CD4-positive, CD25-positive, alpha-beta regulatory T cell (primary cell): ENCODE data around the gene OXLD1. TPM values are rescaled to one million over a fixed set of nuclear protein-coding genes. Genes with fewer than 3 reads are reported as not detected.
A peak's percentile ranks its signal among the peaks of the same experiment; 100 is the strongest.

Source experiments
- ATAC-seq, 2 donors: fragments of 150-1000 bp; cut with Tn5 transposase; one replicate each; pipeline ENCODE4 v1.10.0; 2021; ENCODE audit warnings: low read depth in 2 of 2, moderate number of reproducible peaks in 2 of 2, moderate library complexity in 1 of 2
- DNase-seq, 3 donors: peaks; one replicate each; pipeline versions ENCODE4 v3.0.0 to v3.0.0-alpha.2; 2012 to 2022; ENCODE audit warnings: mixed read lengths in 1 of 3
- H3K27ac ChIP-seq: one replicate; pipeline ENCODE4 v1.7.0; 2013; ENCODE audit warnings: mild to moderate bottlenecking, low read length; ENCODE audit not compliant: insufficient read depth, poor library complexity, severe bottlenecking
- H3K27me3 ChIP-seq: one replicate; pipeline ENCODE4 v1.7.0; 2013; ENCODE audit warnings: low read length; ENCODE audit not compliant: control insufficient read depth, insufficient read depth
- H3K36me3 ChIP-seq: one replicate; pipeline ENCODE4 v1.7.0; 2013; ENCODE audit warnings: mild to moderate bottlenecking, low read length, moderate library complexity; ENCODE audit not compliant: control insufficient read depth, insufficient read depth
- H3K4me1 ChIP-seq: 2 replicates; pipeline ENCODE4 v1.7.0; 2013; ENCODE audit warnings: mild to moderate bottlenecking, low read length; ENCODE audit not compliant: insufficient read depth, control insufficient read depth, poor library complexity, severe bottlenecking
- H3K4me3 ChIP-seq: one replicate; pipeline ENCODE4 v1.7.0; 2013; ENCODE audit warnings: low read depth, mild to moderate bottlenecking, low read length, moderate library complexity
- H3K9me3 ChIP-seq, 2 experiments: 1 replicate in 1 of 2; 2 replicates in 1 of 2; pipeline ENCODE4 v1.7.0; 2013; ENCODE audit warnings: low read length in 2 of 2, mild to moderate bottlenecking in 1 of 2, moderate library complexity in 1 of 2; ENCODE audit not compliant: control insufficient read depth in 2 of 2
- H3K27ac Mint-ChIP-seq, 3 donors: one replicate each; pipeline ENCODE4 v1.8.0; 2020 to 2022; ENCODE audit warnings: mild to moderate bottlenecking in 3 of 3, mixed read lengths in 3 of 3, moderate library complexity in 2 of 3
- H3K27me3 Mint-ChIP-seq: one replicate; pipeline ENCODE4 v1.8.0; 2022; ENCODE audit warnings: mild to moderate bottlenecking, mixed read lengths
- H3K36me3 Mint-ChIP-seq: one replicate; pipeline ENCODE4 v1.8.0; 2020; ENCODE audit warnings: mixed read lengths
- H3K4me1 Mint-ChIP-seq, 4 donors: one replicate each; pipeline ENCODE4 v1.8.0; 2020 to 2022; ENCODE audit warnings: mixed read lengths in 4 of 4, mild to moderate bottlenecking in 1 of 4
- H3K4me3 Mint-ChIP-seq, 4 donors: one replicate each; pipeline ENCODE4 v1.8.0; 2020 to 2022; ENCODE audit warnings: mild to moderate bottlenecking in 4 of 4, mixed read lengths in 4 of 4, moderate library complexity in 3 of 4
- H3K9me3 Mint-ChIP-seq, 7 donors: one replicate each; pipeline ENCODE4 v1.8.0; 2020 to 2022; ENCODE audit warnings: mixed read lengths in 7 of 7, mild to moderate bottlenecking in 3 of 7, moderate library complexity in 2 of 7
- polyA plus RNA-seq, 4 donors: library from polyadenylated mRNA; unstranded; fragments of 300-500 nt; fragmentation: Illumina TruSeq; gene quantifications; one replicate each; pipeline ENCODE4 v1.2.3, GENCODE V29; 2021
- total RNA-seq: library from RNA; stranded (reverse); gene quantifications from one replicate; pipeline ENCODE4 v1.2.3, GENCODE V29; 2022

Gene OXLD1
- total and polyA plus RNA-seq, 5 donors from 2014 or later, result 37.7 to 108 (median 83.4) TPM

DNA sequence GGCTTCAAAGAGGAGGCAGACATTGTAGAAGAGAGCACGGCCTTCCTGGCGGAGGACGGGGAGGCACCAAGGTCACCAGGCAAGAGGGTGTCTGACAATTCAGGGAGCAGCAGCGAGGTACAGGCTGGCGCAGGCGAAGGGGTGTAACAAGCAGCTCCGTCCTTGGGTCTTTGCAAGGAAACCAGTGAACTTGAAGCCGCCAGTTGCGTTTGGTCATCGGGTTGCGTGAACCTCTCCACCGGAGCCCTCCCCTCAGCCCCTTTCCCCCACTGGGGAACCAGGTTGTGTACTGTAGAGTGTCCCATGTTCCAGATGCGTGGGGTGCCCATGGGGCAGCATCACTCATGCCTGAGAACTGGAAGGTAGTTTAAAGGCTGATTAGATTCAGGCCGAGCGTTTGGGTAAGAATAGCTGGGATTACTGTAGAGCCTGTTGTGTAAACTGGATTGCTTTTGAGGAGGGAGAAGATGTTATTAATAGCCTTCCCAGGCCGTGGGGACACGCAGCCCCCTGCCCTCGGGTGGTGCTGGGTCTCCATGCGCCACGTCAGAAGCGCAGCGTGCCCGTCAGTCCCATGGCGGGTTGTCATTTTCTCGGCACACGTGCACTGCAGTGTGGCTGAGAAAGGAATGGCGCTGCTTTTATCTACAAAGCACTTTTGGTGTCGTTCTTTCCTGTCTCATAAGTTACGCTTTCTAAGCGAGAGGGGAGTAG lies 39.3 kb upstream of the OXLD1 start:
- no peaks in the 10 kb centered on the region for H3K27me3 ChIP-seq
- Mint-ChIP-seq H3K4me3 (peak overlapping the region; percentile 19 to 85 (median 52)), H3K9me3 (no peaks in the 10 kb centered on the region), H3K36me3 (peaks cover 7% of the 10 kb centered on the region), H3K4me1 (peaks cover 0 to 46% (median 6%) of the 10 kb centered on the region in 4 donors), H3K27me3 (no peaks in the 10 kb centered on the region), H3K27ac (peak overlapping the region in 1 of 3 donors; percentile 91)
- DNase-seq (no peak), ATAC-seq (no peak)
- no peak overlapping the region for H3K27ac ChIP-seq
- H3K9me3 ChIP-seq, result no peaks in the 10 kb centered on the region
- H3K4me3 ChIP-seq, result no peak overlapping the region
- peaks cover 4% of the 10 kb centered on the region for H3K36me3 ChIP-seq
- peaks cover 42% of the 10 kb centered on the region for H3K4me1 ChIP-seq

DNA sequence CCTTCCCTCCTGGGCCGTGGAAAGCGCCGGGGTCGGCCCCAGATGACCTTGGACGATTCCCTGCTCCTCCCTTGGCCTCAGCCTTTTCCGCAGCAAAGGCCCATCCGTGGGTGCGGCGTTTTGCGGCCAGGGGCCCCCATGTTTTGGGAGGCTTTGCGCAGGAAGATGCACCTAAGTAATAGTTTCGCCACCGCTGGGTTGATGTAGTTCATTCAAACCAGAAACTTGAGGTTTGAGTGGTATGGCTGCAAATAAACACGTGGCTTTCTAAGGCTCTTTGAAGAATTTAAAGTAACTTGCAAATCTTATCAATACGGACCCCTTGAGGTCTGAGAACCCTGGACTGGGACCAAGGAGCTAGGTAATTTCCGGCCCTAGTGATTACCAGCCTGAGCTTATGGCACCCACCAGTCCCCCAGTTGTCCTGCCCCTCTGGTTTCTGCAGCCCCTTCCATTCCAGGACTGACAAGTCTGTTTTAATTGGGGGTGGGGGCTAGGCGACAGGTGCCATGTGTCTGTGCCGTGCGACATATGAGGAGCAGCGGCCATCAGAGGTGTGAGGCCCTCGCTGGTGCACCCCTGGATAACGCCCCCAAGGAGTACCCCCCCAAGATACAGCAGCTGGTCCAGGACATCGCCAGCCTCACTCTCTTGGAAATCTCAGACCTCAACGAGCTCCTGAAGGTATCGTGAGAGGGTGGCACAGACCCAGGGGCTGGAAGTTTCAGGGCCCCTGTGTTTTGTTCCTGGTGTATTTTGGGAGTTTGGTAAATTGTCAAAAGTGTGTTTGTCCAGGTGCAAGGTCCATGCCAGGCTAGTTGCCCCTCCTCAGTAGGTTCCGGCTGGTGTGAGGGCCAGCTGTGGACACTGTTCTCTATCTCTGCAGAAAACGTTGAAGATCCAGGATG lies 37.6 kb upstream of the OXLD1 start:
- no peaks in the 10 kb centered on the region for H3K27me3 ChIP-seq
- no peaks in the 10 kb centered on the region for H3K27me3 Mint-ChIP-seq
- peaks cover 0 to 44% (median 6%) of the 10 kb centered on the region in 4 donors for H3K4me1 Mint-ChIP-seq
- H3K4me3 Mint-ChIP-seq, result peak overlapping the region; percentile 82 to 94 (median 90)
- H3K9me3 Mint-ChIP-seq, result no peaks in the 10 kb centered on the region
- peaks cover 8% of the 10 kb centered on the region for H3K36me3 ChIP-seq
- H3K9me3 ChIP-seq, result no peaks in the 10 kb centered on the region
- peak overlapping the region; percentile 77 for H3K4me3 ChIP-seq
- H3K27ac ChIP-seq, result peak overlapping the region; percentile 92
- H3K4me1 ChIP-seq, result peaks cover 35% of the 10 kb centered on the region
- no peak for ATAC-seq
- H3K27ac Mint-ChIP-seq, result peak overlapping the region in 2 of 3 donors; percentile 82 to 85
- peak in 1 of 3 donors; percentile 40 for DNase-seq
- peaks cover 9% of the 10 kb centered on the region for H3K36me3 Mint-ChIP-seq

DNA sequence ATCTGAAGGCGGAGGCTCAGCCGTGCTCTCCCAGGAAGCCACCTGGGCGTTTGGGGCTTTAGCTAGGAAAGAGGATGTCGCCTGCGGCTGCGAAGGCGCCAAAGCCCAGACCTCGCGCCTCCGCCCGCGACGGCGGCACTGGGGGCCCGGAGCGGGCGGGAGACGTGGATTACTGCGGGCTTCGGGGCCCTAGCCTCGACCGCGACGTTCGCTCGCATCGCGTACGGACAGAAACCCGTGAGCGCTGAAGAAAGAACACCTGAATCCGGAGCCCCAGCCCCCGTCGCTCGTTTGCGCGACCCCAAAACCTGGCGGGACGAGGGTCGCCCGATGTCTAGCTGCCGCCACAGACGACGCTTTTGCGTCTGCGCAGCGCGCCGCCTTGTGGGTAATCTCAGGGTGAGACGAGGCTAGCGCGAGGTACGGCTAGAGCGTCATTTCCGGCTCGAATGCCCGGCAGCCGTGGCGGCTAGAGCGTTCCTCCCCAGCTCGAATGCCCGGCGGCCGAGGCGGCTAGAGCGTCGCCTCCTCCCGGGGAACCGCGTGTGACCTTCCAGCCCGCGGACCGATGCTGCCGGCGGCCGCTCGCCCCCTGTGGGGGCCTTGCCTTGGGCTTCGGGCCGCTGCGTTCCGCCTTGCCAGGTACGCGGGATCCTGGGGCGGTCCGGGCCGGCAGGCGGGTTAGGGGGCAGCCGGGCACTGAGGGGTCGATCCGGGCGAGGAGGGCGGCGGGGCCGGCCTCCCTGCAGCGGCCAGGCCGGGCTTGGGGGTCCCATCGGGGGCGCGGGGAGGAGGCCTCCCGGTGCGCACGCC lies 36.7 kb upstream of the OXLD1 start, which contains the start of gene MRPL12:
Gene MRPL12 (plus strand): TSS at position 434 of the 813 bp plus-strand sequence. CDS start 135 bp downstream, at position 569.
- no peaks in the 10 kb centered on the region for H3K9me3 ChIP-seq
- H3K27me3 ChIP-seq, result no peaks in the 10 kb centered on the region
- H3K27me3 Mint-ChIP-seq, result no peaks in the 10 kb centered on the region
- H3K9me3 Mint-ChIP-seq, result no peaks in the 10 kb centered on the region
- peak; percentile 85 to 92 (median 85) for DNase-seq
- H3K4me3 Mint-ChIP-seq, result peak within 1 kb of the TSS; percentile 89 to 96 (median 93)
- H3K27ac Mint-ChIP-seq, result peak within 1 kb of the TSS; percentile 87 to 96 (median 90)
- H3K36me3 Mint-ChIP-seq, result peaks cover 16% of the 10 kb centered on the region
- peaks cover 0 to 44% (median 6%) of the 10 kb centered on the region in 4 donors for H3K4me1 Mint-ChIP-seq
- peak within 1 kb of the TSS; percentile 77 for H3K4me3 ChIP-seq
- peaks cover 14% of the 10 kb centered on the region for H3K36me3 ChIP-seq
- ATAC-seq, result peak; percentile 91 to 94
- H3K27ac ChIP-seq, result peak within 1 kb of the TSS; percentile 92
- peaks cover 35% of the 10 kb centered on the region for H3K4me1 ChIP-seq

DNA sequence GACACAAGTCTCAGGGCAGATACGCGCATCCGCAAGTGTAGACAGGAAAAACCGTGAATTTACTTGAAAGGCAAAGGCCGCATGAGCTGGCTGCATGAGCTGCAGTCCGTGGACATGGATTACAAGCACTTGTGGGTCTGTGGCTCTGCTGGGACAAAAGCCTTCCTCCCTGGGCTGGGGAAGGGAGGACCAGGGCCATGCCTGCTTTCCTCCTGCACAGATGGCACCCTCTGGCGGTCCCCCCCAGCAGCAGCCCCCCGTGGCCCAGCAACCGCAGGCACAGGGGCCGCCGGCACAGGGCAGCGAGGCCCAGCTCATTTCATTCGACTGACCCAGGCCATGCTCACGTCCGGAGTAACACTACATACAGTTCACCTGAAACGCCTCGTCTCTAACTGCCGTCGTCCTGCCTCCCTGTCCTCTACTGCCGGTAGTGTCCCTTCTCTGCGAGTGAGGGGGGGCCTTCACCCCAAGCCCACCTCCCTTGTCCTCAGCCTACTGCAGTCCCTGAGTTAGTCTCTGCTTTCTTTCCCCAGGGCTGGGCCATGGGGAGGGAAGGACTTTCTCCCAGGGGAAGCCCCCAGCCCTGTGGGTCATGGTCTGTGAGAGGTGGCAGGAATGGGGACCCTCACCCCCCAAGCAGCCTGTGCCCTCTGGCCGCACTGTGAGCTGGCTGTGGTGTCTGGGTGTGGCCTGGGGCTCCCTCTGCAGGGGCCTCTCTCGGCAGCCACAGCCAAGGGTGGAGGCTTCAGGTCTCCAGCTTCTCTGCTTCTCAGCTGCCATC lies 35.1 kb upstream of the OXLD1 start:
- no peaks in the 10 kb centered on the region for H3K9me3 ChIP-seq
- no peak overlapping the region for H3K4me3 ChIP-seq
- H3K36me3 ChIP-seq, result peaks cover 24% of the 10 kb centered on the region
- ATAC-seq (no peak), DNase-seq (no peak)
- no peaks in the 10 kb centered on the region for H3K9me3 Mint-ChIP-seq
- peaks cover 0 to 44% (median 6%) of the 10 kb centered on the region in 4 donors for H3K4me1 Mint-ChIP-seq
- peak overlapping the region in 1 of 3 donors; percentile 14 for H3K27ac Mint-ChIP-seq
- H3K27me3 ChIP-seq, result no peaks in the 10 kb centered on the region
- H3K27me3 Mint-ChIP-seq, result no peaks in the 10 kb centered on the region
- H3K4me1 ChIP-seq, result peaks cover 35% of the 10 kb centered on the region
- peaks cover 16% of the 10 kb centered on the region for H3K36me3 Mint-ChIP-seq
- H3K27ac ChIP-seq, result peak overlapping the region; percentile 47
- H3K4me3 Mint-ChIP-seq, result peak overlapping the region; percentile 63 to 94 (median 90)

DNA sequence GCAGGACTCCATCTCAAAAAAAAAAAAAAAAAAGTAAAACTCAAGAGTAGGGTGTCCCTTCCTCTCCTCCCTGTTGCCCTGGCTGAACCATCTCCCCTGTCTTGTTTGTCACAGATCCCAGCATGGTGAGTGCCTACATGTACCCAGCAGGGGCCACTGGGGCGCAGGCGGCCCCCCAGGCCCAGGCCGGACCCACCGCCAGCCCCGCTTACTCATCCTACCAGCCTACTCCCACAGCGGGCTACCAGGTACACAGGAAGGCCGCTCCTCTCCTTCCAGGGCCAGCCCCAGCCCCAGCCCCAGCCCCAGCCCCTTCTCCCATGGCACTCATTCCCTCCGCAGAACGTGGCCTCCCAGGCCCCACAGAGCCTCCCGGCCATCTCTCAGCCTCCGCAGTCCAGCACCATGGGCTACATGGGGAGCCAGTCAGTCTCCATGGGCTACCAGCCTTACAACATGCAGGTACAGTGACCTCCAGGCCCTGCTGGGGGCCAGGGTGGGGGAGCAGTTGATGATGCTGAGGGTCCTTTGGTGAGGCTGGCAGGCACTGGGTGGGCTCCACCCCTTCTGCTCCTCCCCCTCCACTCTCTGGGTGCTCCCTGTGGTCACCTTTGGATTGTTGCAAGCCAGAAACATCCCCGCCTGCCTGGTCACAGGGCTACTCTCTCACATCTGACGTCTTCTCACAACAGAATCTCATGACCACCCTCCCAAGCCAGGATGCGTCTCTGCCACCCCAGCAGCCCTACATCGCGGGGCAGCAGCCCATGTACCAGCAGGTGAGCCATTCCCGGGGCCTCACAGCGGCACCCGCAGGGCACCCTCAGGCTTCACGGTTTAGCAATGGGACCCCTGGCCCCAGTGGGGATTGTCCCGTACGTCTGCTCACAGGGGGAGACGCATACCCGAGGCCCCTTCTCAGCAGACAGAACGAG lies 34.2 kb upstream of the OXLD1 start:
- peaks cover 35% of the 10 kb centered on the region for H3K4me1 ChIP-seq
- DNase-seq (no peak), ATAC-seq (no peak)
- H3K27me3 ChIP-seq, result no peaks in the 10 kb centered on the region
- no peaks in the 10 kb centered on the region for H3K9me3 Mint-ChIP-seq
- H3K4me1 Mint-ChIP-seq, result peaks cover 0 to 39% (median 6%) of the 10 kb centered on the region in 4 donors
- no peak overlapping the region for H3K4me3 ChIP-seq
- peaks cover 11% of the 10 kb centered on the region for H3K36me3 Mint-ChIP-seq
- peak overlapping the region in 1 of 3 donors; percentile 79 for H3K27ac Mint-ChIP-seq
- no peak overlapping the region for H3K27ac ChIP-seq
- H3K36me3 ChIP-seq, result peaks cover 29% of the 10 kb centered on the region
- peak overlapping the region in 3 of 4 donors; percentile 27 to 94 (median 58) for H3K4me3 Mint-ChIP-seq
- no peaks in the 10 kb centered on the region for H3K9me3 ChIP-seq
- no peaks in the 10 kb centered on the region for H3K27me3 Mint-ChIP-seq

DNA sequence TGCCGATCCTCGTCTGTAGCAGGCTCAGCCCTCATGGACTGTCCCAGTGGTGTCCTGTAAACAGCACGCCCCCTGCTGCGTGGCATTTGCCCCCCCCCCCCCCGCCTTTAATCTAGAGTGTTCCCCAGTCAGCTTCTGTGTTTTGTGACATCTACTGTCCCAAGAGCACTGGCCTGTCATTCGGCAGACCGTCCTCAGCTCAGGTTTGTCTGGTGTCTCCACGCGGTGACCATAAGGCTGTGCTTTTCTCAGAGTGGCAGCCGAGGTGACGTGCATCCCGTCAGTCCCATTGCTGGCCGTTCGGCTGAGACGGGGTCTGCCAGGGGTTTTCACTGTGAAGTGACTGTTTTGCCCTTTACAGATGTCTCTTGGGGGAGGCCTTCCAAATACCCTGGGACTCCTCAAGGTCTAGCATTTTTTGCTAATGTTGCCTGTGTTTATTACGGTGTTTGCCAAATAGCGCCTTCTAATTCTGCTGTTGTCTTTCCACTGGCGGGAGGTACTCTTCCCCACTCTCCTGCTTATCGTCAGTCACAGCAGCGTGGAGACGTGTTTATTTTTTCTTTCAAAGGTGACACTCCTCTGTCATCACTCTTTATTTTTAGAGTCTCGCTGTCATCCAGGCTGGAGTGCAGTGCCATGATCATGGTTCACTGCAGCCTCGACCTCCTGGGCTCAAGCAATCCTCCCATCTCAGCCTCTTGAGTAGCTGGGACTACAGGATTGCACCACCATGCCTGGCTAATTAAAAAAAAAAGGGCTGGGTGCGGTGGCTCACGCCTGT lies 31.0 kb upstream of the OXLD1 start:
- Mint-ChIP-seq H3K27ac (no peak overlapping the region), H3K27me3 (no peaks in the 10 kb centered on the region), H3K4me1 (peaks cover 0 to 16% (median 2%) of the 10 kb centered on the region in 4 donors), H3K9me3 (no peaks in the 10 kb centered on the region), H3K4me3 (no peak overlapping the region), H3K36me3 (peaks cover 9% of the 10 kb centered on the region)
- Histone ChIP-seq H3K4me3 (no peak overlapping the region), H3K36me3 (peaks cover 49% of the 10 kb centered on the region), H3K27me3 (no peaks in the 10 kb centered on the region), H3K4me1 (peaks cover 16% of the 10 kb centered on the region), H3K27ac (no peak overlapping the region), H3K9me3 (no peaks in the 10 kb centered on the region)
- DNase-seq (no peak), ATAC-seq (no peak)
